Adipose tissue (tissue), 3 donors: Measurements from ENCODE around the gene NDUFB10. TPM values are rescaled to one million over a fixed set of nuclear protein-coding genes. Genes with fewer than 3 reads are reported as not detected.

Experiments
- H3K27ac ChIP-seq: one replicate; pipeline ENCODE4 v1.5.1; 2013; ENCODE audit warnings: low read depth, low read length
- WGBS, 3 donors: extraction: QIAGEN DNeasy Blood & Tissue Kit; methylation state at CpG; one replicate each; pipeline ENCODE4 v1.1.7; 2013; 5-methylcytosine and 5-hydroxymethylcytosine counted together
- polyA plus RNA-seq, 3 donors: library from polyadenylated mRNA; stranded (reverse); fragments of 200-250 nt; gene quantifications; one replicate each; pipeline ENCODE4 v1.2.3, GENCODE V29; 2013
- donor health status: healthy with polysubstance abuse.
- donor health status: Bipolar disorder and iron deficiency.
- donor health status: healthy.

The NDUFB10 gene
- polyA plus RNA-seq, 3 donors = 146 to 274 (median 190) TPM

DNA sequence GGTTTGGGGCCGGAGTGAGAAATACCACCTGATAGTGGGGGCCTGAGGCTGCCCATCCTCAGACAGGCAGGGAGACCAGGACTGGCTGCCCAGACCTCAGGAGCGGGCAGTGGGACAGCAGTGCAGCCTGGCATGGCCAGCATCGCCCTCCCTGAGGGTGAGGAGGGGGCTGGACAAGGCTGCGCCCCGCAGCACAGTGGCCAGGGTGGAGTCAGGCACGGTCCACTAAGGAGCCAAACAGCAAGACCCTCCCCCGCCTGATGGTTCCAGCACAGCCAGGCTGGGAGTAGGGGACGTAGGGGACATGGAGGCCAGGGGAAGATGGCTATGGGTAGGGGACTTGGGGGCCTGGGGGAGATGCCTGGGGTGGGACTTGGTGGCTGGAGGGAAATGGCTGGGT lies 47.0 kb downstream of the NDUFB10 start:
- WGBS, 3 donors = 82 to 94% (median 91%) methylated on average over 8 of the region's 8 CpGs
- no peak overlapping the region for H3K27ac ChIP-seq

- 58 to 65% (median 60%) methylated on average over 16 of the region's 16 CpGs for WGBS, 3 donors
- H3K27ac ChIP-seq = no peak overlapping the region
Observed at GRCh38 chr16:2007081-2007836, 47.9 kb downstream of the NDUFB10 start.

DNA sequence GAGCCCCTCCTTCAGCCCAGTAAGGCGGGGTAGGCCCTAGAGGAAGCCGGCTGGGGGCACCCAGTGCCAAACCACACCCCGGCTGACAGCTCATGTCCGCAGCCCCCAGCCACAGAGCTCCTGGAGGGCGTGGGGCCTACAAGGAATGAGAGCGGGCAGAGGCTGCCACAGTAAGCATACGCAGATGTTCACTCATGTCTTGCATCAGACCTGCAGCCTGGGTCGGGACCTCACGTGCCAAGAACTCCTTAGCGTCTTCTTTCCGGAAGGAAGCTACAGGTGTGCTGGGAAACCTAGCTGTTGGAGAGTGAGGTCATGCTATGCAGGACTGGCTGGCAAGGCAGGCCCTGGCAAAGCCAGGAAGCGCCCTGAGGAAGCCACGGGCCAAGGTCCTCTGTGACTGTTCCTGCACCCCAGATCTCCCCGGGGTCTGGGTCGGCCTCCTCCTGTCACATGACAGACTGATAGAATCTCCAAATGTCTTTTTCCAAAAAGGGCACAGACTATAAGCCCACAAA lies 48.7 kb downstream of the NDUFB10 start:
- WGBS, 3 donors = 12 to 24% (median 19%) methylated on average over 15 of the region's 15 CpGs
- no peak overlapping the region for H3K27ac ChIP-seq

DNA sequence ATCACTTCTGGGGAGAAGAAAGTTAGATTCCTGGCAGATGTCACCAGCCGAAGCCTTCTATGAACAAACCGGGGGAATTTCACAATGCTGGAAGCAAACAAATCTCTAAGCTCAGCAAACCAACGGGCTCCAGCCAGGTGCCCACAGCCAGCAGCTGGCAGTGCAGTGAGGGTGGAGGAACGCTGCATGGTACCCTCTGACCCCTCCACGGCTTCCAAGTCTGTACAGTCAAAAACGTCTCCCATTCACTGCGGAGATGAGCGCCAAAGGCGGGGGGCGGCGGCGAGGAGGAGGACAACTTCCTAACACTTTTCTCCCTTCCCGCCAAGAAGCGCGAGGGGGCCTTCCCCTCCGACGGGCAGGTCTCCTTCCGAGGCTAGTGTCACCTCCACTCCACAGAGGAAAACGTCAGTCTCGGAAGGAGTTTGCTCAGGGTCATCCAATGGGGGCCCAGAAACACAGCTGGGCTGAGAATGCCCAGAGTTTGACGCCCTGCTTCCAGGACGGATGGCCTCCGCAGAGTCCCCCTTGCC lies 49.4 kb downstream of the NDUFB10 start:
- H3K27ac ChIP-seq = peak overlapping the region; percentile 73
- 2% methylated on average over 22 to 23 of the region's 23 CpGs for WGBS, 3 donors

DNA sequence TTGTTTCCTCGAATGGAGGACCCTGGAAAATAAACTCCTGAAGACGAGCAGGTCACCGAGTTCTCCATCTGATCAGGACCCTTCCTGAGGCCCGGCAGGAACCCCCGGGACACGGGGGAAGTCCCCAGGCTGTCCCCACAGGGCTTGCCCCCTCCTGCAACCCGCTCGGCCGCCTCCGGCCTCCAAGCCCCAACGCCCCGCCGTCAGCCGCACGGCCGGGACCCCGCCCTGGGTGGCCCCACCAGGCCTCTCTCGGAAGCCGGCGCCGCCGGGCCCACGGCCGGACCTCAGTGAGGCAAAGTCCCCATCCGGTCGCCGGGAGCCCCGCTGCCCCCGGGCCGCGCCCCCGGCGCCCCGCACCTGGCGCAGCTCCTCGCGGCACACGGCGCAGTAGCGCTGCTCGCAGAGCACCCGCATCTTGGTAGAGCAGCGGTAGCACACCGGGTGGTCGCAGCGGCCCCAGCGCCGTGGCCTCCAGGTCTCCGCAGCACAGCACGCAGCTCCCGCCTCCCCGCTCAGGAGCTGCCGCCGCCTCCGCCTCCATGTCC lies 49.9 kb downstream of the NDUFB10 start:
- H3K27ac ChIP-seq = peak overlapping the region; percentile 73
- 0% methylated on average over 28 to 55 of the region's 55 CpGs for WGBS, 3 donors

GRCh38 chr16:2009791-2010510 lies 50.6 kb downstream of the NDUFB10 start, which contains the start of gene ZNF598:
Gene ZNF598 (minus strand): TSS chr16:2009821.
- peak within 1 kb of the TSS; percentile 82 for H3K27ac ChIP-seq
- 1 to 2% (median 2%) methylated on average over 52 of the region's 52 CpGs for WGBS, 3 donors

Other genes starting within 250 kb of the NDUFB10 start
- 10 to 100 TPM; 60.5 to 88.3 (median 79.7) TPM for gene NME3, start 188.0 kb upstream of the NDUFB10 start, polyA plus RNA-seq
- 1 to 10 TPM; 4.6 to 8.0 (median 7.7) TPM for gene EME2, start 186.7 kb upstream of the NDUFB10 start, polyA plus RNA-seq
- gene MRPS34, start 186.4 kb upstream of the NDUFB10 start, polyA plus RNA-seq = 100 to 1,000 TPM in 2 of 3 donors, 10 to 100 TPM in 1; 71.0 to 120 (median 108) TPM
- gene SPSB3, start 177.0 kb upstream of the NDUFB10 start, polyA plus RNA-seq = 10 to 100 TPM; 73.8 to 87.2 (median 76.2) TPM
- 10 to 100 TPM; 53.8 to 71.8 (median 59.2) TPM for gene NUBP2, start 176.6 kb upstream of the NDUFB10 start, polyA plus RNA-seq
- gene IGFALS, start 165.8 kb upstream of the NDUFB10 start, polyA plus RNA-seq = 1 to 10 TPM in 2 of 3 donors, under 1 TPM in 1; 0.45 to 1.5 (median 1.4) TPM
- gene HAGH, start 132.7 kb upstream of the NDUFB10 start, polyA plus RNA-seq = 100 to 1,000 TPM in 1 of 3 donors, 10 to 100 TPM in 2; 63.9 to 121 (median 71.3) TPM
- gene FAHD1, start 132.3 kb upstream of the NDUFB10 start, polyA plus RNA-seq = 10 to 100 TPM; 16.0 to 28.5 (median 21.1) TPM
- gene MEIOB, start 87.4 kb upstream of the NDUFB10 start, polyA plus RNA-seq = under 1 TPM in 2 of 3 donors, not detected in 1; 0.03 to 0.07 TPM
- under 1 TPM in 1 of 3 donors, not detected in 2; 0.56 TPM for gene HS3ST6, start 41.1 kb upstream of the NDUFB10 start, polyA plus RNA-seq
- gene MSRB1, start 16.3 kb upstream of the NDUFB10 start, polyA plus RNA-seq = 100 to 1,000 TPM in 1 of 3 donors, 10 to 100 TPM in 2; 74.0 to 108 (median 85.5) TPM
- 1 to 10 TPM in 1 of 3 donors, under 1 TPM in 1, not detected in 1; 0.03 to 1.2 TPM for gene RPL3L, start 4.8 kb upstream of the NDUFB10 start, polyA plus RNA-seq
- gene RPS2, start 5.3 kb downstream of the NDUFB10 start, polyA plus RNA-seq = 1,000 to 10,000 TPM; 3,105 to 3,328 (median 3,324) TPM
- under 1 TPM in 1 of 3 donors, not detected in 2; 0.13 TPM for gene RNF151, start 7.3 kb downstream of the NDUFB10 start, polyA plus RNA-seq
- 10 to 100 TPM; 30.5 to 41.8 (median 41.6) TPM for gene TBL3, start 12.5 kb downstream of the NDUFB10 start, polyA plus RNA-seq
- gene NOXO1, start 21.9 kb downstream of the NDUFB10 start, polyA plus RNA-seq = under 1 TPM in 2 of 3 donors, not detected in 1; 0.15 to 0.67 TPM
- gene GFER, start 24.7 kb downstream of the NDUFB10 start, polyA plus RNA-seq = 10 to 100 TPM; 21.0 to 40.4 (median 30.8) TPM
- under 1 TPM in 2 of 3 donors, not detected in 1; 0.24 to 0.43 TPM for gene SYNGR3, start 30.4 kb downstream of the NDUFB10 start, polyA plus RNA-seq
- gene ZNF598, start 50.3 kb downstream of the NDUFB10 start, polyA plus RNA-seq = 10 to 100 TPM; 24.1 to 45.6 (median 42.5) TPM
- under 1 TPM in 2 of 3 donors, not detected in 1; 0.54 to 0.68 TPM for gene NPW, start 60.2 kb downstream of the NDUFB10 start, polyA plus RNA-seq
- gene NHERF2, start 67.4 kb downstream of the NDUFB10 start, polyA plus RNA-seq = 100 to 1,000 TPM in 2 of 3 donors, 10 to 100 TPM in 1; 28.8 to 317 (median 232) TPM
- gene NTHL1, start 88.3 kb downstream of the NDUFB10 start, polyA plus RNA-seq = 10 to 100 TPM; 12.1 to 23.3 (median 14.5) TPM
- gene TSC2, start 88.4 kb downstream of the NDUFB10 start, polyA plus RNA-seq = 10 to 100 TPM; 39.6 to 60.5 (median 46.8) TPM
- gene PKD1, start 176.4 kb downstream of the NDUFB10 start, polyA plus RNA-seq = 10 to 100 TPM; 36.9 to 89.6 (median 83.7) TPM
- gene RAB26, start 189.1 kb downstream of the NDUFB10 start, polyA plus RNA-seq = 10 to 100 TPM in 1 of 3 donors, 1 to 10 TPM in 2; 1.4 to 24.8 (median 1.9) TPM
- gene TRAF7, start 196.2 kb downstream of the NDUFB10 start, polyA plus RNA-seq = 10 to 100 TPM; 24.3 to 42.1 (median 42.0) TPM
- gene CASKIN1, start 237.1 kb downstream of the NDUFB10 start, polyA plus RNA-seq = under 1 TPM; 0.22 to 0.35 (median 0.30) TPM
- gene MLST8, start 245.9 kb downstream of the NDUFB10 start, polyA plus RNA-seq = 10 to 100 TPM; 53.8 to 56.0 (median 53.9) TPM